Naive thymus-derived CD4-positive, alpha-beta T cell (primary cell): Measurements from ENCODE around the gene B4GALT4. TPM values are rescaled to one million over a fixed set of nuclear protein-coding genes. Genes with fewer than 3 reads are reported as not detected.

Experiments used
- ATAC-seq: fragments of 150-1000 bp; cut with Tn5 transposase; 2 replicates; pipeline ENCODE4 v1.10.0; 2021; ENCODE audit warnings: mild to moderate bottlenecking, moderate library complexity
- CTCF ChIA-PET: fragments of 350-600 bp; sonication (Branson Sonifier 250); formaldehyde crosslinking; loops from one replicate; lab custom pipeline; 2021; ENCODE audit warnings: antibody characterized with exemption; lab: Charles Lee
- POLR2A ChIA-PET: fragments of 350-600 bp; sonication (Branson Sonifier 250); formaldehyde crosslinking; loops from one replicate; lab custom pipeline; 2021; ENCODE audit warnings: antibody characterized with exemption, inconsistent platforms; lab: Charles Lee
- DNase-seq, 9 donors: peaks; one replicate each; pipeline versions ENCODE4 v3.0.0 to v3.0.0-alpha.2; 2020 to 2022; ENCODE audit warnings: mixed read lengths in 1 of 9
- H3K27ac ChIP-seq: one replicate; pipeline ENCODE4 v1.7.0; 2013; ENCODE audit warnings: mild to moderate bottlenecking, low read depth, low read length, moderate library complexity
- H3K27me3 ChIP-seq, 2 donors: one replicate each; pipeline ENCODE4 v1.7.0; 2013; ENCODE audit warnings: low read length in 2 of 2, mild to moderate bottlenecking in 2 of 2, moderate library complexity in 2 of 2; ENCODE audit not compliant: control insufficient read depth in 2 of 2, insufficient read depth in 2 of 2
- H3K36me3 ChIP-seq, 3 experiments: 1 replicate in 2 of 3; 2 replicates in 1 of 3; pipeline ENCODE4 v1.7.0; 2013; ENCODE audit warnings: low read length in 3 of 3, mild to moderate bottlenecking in 3 of 3, moderate library complexity in 1 of 3; ENCODE audit not compliant: insufficient read depth in 3 of 3, control insufficient read depth in 2 of 3
- H3K4me1 ChIP-seq, 2 donors: one replicate each; pipeline ENCODE4 v1.7.0; 2013; ENCODE audit warnings: low read length in 2 of 2, mild to moderate bottlenecking in 2 of 2, moderate library complexity in 1 of 2; ENCODE audit not compliant: control insufficient read depth in 2 of 2, insufficient read depth in 2 of 2
- H3K4me3 ChIP-seq: 2 replicates; pipeline ENCODE4 v1.7.0; 2013; ENCODE audit warnings: mild to moderate bottlenecking, low read length
- H3K9me3 ChIP-seq, 3 experiments: 1 replicate in 2 of 3; 2 replicates in 1 of 3; pipeline ENCODE4 v1.7.0; 2013; ENCODE audit warnings: low read length in 3 of 3; ENCODE audit not compliant: control insufficient read depth in 2 of 3
- H3K27ac Mint-ChIP-seq, 9 donors: one replicate each; pipeline ENCODE4 v1.8.0; 2020 to 2022; ENCODE audit warnings: mixed read lengths in 9 of 9, mild to moderate bottlenecking in 8 of 9, moderate library complexity in 5 of 9, inconsistent platforms in 2 of 9
- H3K27me3 Mint-ChIP-seq, 5 donors: one replicate each; pipeline ENCODE4 v1.8.0; 2021 to 2022; ENCODE audit warnings: mixed read lengths in 5 of 5, mild to moderate bottlenecking in 1 of 5
- H3K36me3 Mint-ChIP-seq, 5 donors: one replicate each; pipeline ENCODE4 v1.8.0; 2020 to 2022; ENCODE audit warnings: mixed read lengths in 5 of 5, mild to moderate bottlenecking in 3 of 5, inconsistent platforms in 1 of 5
- H3K4me1 Mint-ChIP-seq, 7 donors: one replicate each; pipeline ENCODE4 v1.8.0; 2020 to 2022; ENCODE audit warnings: mixed read lengths in 7 of 7, mild to moderate bottlenecking in 3 of 7, inconsistent platforms in 1 of 7
- H3K4me3 Mint-ChIP-seq, 10 donors: one replicate each; pipeline ENCODE4 v1.8.0; 2020 to 2022; ENCODE audit warnings: mild to moderate bottlenecking in 10 of 10, mixed read lengths in 10 of 10, moderate library complexity in 6 of 10, inconsistent platforms in 2 of 10
- H3K9me3 Mint-ChIP-seq, 11 donors: one replicate each; pipeline ENCODE4 v1.8.0; 2020 to 2022; ENCODE audit warnings: mixed read lengths in 11 of 11, mild to moderate bottlenecking in 4 of 11, inconsistent platforms in 1 of 11, moderate library complexity in 1 of 11
- intact Hi-C, 2 donors: fragments of 100-400 bp; cut with micrococcal nuclease; formaldehyde crosslinking; loops; one replicate each; pipeline ENCODE4 v1.15.1; 2023
- polyA plus RNA-seq, 2 donors: library from polyadenylated mRNA; unstranded; fragments of 300-500 nt; fragmentation: Illumina TruSeq; gene quantifications; one replicate each; pipeline ENCODE4 v1.2.3, GENCODE V29; 2021
- total RNA-seq, 6 experiments: library from RNA in 5 of 6; stranded (reverse) in 5 of 6; gene quantifications; 1 replicate in 5 of 6; 2 replicates in 1 of 6; pipeline ENCODE4 v1.2.3 and lab custom pipeline; 2021 to 2026

B4GALT4 gene
- total and polyA plus RNA-seq, 7 experiments from 2014 or later, result 17.9 to 39.8 (median 29.6) TPM

DNA sequence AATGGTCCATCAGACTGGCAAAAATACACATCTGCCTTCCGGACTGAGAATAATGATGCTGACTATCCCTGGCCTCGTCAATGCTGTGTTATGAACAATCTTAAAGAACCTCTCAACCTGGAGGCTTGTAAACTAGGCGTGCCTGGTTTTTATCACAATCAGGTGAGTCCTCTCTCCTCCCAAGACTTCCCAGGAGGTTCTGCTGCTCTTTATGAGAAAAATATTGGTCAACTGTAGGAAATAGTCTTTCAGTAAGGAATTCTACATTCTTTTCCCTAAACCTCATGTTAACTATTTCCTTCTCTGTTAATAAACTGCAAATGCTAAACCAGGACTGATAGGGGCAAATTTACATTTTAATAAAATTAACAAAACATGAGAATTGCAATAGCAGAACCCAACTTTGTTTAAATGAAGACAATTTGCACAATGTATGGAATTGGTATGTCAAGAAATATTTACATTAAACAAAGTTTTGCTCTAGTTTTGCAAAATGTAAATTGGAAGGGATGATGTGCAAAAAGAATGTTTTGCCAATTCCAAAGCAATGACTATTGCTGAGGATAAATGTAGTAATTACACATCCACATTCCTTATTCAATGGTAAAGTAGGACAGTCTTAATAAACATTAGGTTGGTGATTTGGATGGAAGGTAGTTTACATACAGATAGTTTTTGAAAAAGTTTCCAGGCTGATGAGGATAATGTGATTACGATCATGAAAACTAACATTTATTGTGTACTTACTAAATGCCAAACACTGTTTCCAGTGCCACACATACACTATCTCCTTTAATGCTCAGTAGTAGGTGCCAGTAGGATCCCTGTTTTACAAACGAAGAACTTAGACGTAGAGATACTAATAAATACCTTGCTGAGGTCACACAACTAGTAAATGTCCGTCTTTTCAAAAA is 46.2 kb downstream of the B4GALT4 start:
- ChIA-PET CTCF (no interaction called here), POLR2A (no interaction called here)
- no peak for DNase-seq
- Mint-ChIP-seq H3K27ac (no peak overlapping the region), H3K4me3 (no peak overlapping the region), H3K27me3 (no peaks in the 10 kb centered on the region), H3K4me1 (no peaks in the 10 kb centered on the region), H3K9me3 (no peaks in the 10 kb centered on the region), H3K36me3 (peaks cover 0 to 5% (median 0%) of the 10 kb centered on the region in 5 donors)
- Histone ChIP-seq H3K9me3 (no peaks in the 10 kb centered on the region), H3K4me1 (no peaks in the 10 kb centered on the region), H3K4me3 (no peak overlapping the region), H3K36me3 (no peaks in the 10 kb centered on the region), H3K27me3 (no peaks in the 10 kb centered on the region), H3K27ac (no peak overlapping the region)
- no peak for ATAC-seq
- intact Hi-C loops, result no loop called here

DNA sequence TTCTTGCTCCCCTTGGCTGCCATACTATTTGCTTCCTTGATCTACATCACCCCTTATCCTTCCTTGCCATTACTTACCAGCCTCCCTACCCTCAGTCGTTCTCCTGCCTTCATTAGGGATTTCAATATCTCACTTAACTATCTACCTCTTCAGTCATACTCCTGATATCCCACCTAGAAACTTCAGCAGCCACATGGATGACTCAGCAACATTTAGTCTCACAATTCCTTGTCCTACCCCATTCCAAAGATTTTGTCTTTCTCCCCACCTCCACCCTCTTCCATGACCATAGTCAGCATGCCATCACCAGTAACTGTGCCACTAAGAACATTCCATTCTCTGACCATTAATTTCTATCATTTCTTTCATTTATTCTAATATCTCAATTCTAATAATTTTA is 48.9 kb downstream of the B4GALT4 start:
- Mint-ChIP-seq H3K27me3 (no peaks in the 10 kb centered on the region), H3K4me1 (no peaks in the 10 kb centered on the region), H3K9me3 (no peaks in the 10 kb centered on the region), H3K36me3 (peaks cover 0 to 5% (median 0%) of the 10 kb centered on the region in 5 donors), H3K4me3 (no peak overlapping the region), H3K27ac (no peak overlapping the region)
- ATAC-seq (no peak), DNase-seq (no peak)
- ChIA-PET POLR2A (no interaction called here), CTCF (no interaction called here)
- Histone ChIP-seq H3K36me3 (no peaks in the 10 kb centered on the region), H3K27me3 (no peaks in the 10 kb centered on the region), H3K27ac (no peak overlapping the region), H3K4me3 (no peak overlapping the region), H3K4me1 (no peaks in the 10 kb centered on the region), H3K9me3 (no peaks in the 10 kb centered on the region)
- intact Hi-C loops, result no loop called here

DNA sequence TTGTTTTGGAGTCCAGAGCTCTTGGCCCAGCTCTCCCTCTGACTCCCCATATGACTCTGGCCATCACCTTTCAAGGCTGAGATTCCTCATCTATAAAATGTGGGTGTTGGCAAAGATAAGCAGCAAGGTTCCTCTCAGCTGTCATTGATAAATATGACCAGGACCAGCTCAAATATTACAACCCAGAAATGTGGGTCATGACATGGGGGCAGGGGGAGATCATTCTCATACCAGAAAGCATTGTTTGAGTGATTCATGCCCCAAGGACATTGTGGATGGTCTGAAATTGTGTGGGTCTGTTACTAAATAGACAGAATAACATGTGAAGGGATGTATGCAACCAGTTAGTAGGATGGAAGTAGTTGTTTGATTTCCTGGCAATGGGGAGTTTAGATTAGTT is 53.4 kb downstream of the B4GALT4 start:
- H3K4me1 Mint-ChIP-seq, result peaks cover 0 to 5% (median 0%) of the 10 kb centered on the region in 7 donors
- intact Hi-C loops, result no loop called here
- Histone ChIP-seq H3K9me3 (no peaks in the 10 kb centered on the region), H3K27me3 (no peaks in the 10 kb centered on the region), H3K27ac (no peak overlapping the region), H3K36me3 (no peaks in the 10 kb centered on the region), H3K4me3 (no peak overlapping the region), H3K4me1 (no peaks in the 10 kb centered on the region)
- CTCF ChIA-PET, result interaction anchor here (0.6 kb wide), 1 partner anchor 15 kb away, joined by 3 read pairs; no protein-coding TSS in a partner anchor
- no peak overlapping the region for H3K27ac Mint-ChIP-seq
- no peaks in the 10 kb centered on the region for H3K9me3 Mint-ChIP-seq
- H3K27me3 Mint-ChIP-seq, result no peaks in the 10 kb centered on the region
- H3K36me3 Mint-ChIP-seq, result no peaks in the 10 kb centered on the region
- H3K4me3 Mint-ChIP-seq, result no peak overlapping the region
- POLR2A ChIA-PET, result no interaction called here
- no peak for DNase-seq
- no peak for ATAC-seq

DNA sequence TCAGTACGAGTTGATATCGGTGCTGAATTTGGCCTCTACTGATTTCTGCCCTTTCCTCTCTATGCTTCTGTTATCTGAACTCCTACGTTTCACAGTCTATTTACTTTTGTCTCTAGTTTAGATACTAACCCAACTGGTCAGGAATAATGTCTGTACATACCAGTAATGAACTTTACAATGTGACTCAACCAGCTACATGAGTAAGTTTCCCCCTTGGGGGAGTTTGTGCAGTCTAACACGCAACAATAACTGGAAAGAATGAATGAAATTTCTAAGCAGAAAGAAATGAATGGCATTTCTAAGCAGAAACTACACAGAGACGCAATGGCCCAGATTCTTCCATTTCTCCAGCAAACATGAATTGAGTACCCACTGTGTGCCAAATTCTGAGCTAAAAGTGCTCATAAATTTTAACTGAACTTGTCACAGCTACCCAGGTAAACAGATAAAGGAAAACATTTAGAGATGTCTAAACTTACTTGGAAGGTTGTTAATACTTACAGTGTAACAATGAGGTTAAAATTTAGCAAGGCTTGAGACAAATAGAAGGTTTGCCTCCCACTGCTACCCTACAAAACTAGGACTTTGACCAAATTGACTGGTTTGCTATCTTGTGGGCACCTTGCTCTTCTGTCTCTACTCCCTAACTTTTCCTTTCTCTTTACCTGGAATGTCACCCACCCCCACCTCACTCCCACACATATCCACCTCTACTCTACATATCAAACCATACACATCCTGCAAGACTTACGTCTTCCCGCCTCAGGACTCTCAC is 55.7 kb downstream of the B4GALT4 start:
- no peak overlapping the region for H3K4me3 ChIP-seq
- no peaks in the 10 kb centered on the region for H3K9me3 ChIP-seq
- H3K36me3 ChIP-seq, result no peaks in the 10 kb centered on the region
- Mint-ChIP-seq H3K9me3 (no peaks in the 10 kb centered on the region), H3K27ac (no peak overlapping the region), H3K27me3 (no peaks in the 10 kb centered on the region), H3K36me3 (no peaks in the 10 kb centered on the region), H3K4me1 (peaks cover 0 to 7% (median 0%) of the 10 kb centered on the region in 7 donors), H3K4me3 (no peak overlapping the region)
- DNase-seq, result no peak
- ChIA-PET CTCF (no interaction called here), POLR2A (no interaction called here)
- intact Hi-C loops, result no loop called here
- no peaks in the 10 kb centered on the region for H3K27me3 ChIP-seq
- ATAC-seq, result no peak
- H3K4me1 ChIP-seq, result no peaks in the 10 kb centered on the region
- no peak overlapping the region for H3K27ac ChIP-seq

DNA sequence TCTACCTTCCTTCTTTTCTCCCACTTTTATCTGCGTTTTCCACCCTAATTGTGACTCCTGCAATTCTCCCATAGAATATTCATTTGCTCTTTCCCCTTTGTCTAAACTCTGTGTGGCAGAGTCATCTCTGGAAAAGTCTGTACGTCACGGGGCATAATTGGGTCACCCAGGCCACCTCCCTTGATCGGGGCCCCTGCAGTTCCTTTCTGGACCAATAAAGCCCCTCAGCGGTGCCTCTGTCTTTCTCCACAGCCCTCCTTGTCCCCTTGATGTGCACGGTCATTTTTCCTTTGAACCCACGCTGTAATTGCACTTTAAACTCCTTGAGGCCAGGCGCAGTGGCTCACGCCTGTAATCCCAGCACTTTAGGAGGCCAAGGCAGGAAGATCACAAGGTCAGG is 56.6 kb downstream of the B4GALT4 start:
- ATAC-seq (no peak), DNase-seq (no peak)
- no peaks in the 10 kb centered on the region for H3K4me1 ChIP-seq
- H3K27me3 ChIP-seq, result no peaks in the 10 kb centered on the region
- Mint-ChIP-seq H3K36me3 (no peaks in the 10 kb centered on the region), H3K9me3 (no peaks in the 10 kb centered on the region), H3K4me3 (no peak overlapping the region), H3K27me3 (peaks cover 0 to 2% (median 0%) of the 10 kb centered on the region in 5 donors), H3K27ac (peak overlapping the region in 1 of 9 donors; percentile 6), H3K4me1 (peaks cover 0 to 7% (median 0%) of the 10 kb centered on the region in 7 donors)
- H3K27ac ChIP-seq, result no peak overlapping the region
- ChIA-PET CTCF (no interaction called here), POLR2A (no interaction called here)
- H3K36me3 ChIP-seq, result no peaks in the 10 kb centered on the region
- intact Hi-C loops, result no loop called here
- no peaks in the 10 kb centered on the region for H3K9me3 ChIP-seq
- H3K4me3 ChIP-seq, result no peak overlapping the region

DNA sequence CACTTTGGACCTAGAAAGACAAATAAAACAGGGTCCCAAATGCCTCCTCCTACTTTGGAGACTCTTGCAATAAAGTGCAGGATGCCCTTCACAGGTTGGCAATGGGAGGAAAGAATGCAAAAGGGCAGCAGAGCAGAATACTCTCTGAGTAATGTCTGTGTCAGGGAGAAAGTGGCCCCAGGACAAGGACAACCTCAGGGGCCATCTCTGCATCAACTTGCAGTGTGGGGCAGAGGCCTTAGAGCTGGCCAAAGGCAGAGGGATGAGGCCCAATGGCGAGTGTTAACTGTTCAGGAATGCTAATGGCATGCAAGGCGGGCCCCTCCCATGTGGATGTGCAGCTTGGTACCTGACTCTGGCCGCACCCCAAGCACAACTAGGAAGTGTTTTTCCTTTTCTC is 58.9 kb downstream of the B4GALT4 start:
- H3K4me3 ChIP-seq, result no peak overlapping the region
- Mint-ChIP-seq H3K4me3 (no peak overlapping the region), H3K27ac (no peak overlapping the region), H3K36me3 (no peaks in the 10 kb centered on the region), H3K27me3 (peaks cover 0 to 15% (median 0%) of the 10 kb centered on the region in 5 donors), H3K9me3 (peaks cover 0 to 2% (median 0%) of the 10 kb centered on the region in 11 donors), H3K4me1 (peaks cover 0 to 7% (median 0%) of the 10 kb centered on the region in 7 donors)
- no peaks in the 10 kb centered on the region for H3K9me3 ChIP-seq
- ATAC-seq, result no peak
- ChIA-PET POLR2A (no interaction called here), CTCF (no interaction called here)
- H3K27ac ChIP-seq, result no peak overlapping the region
- H3K4me1 ChIP-seq, result no peaks in the 10 kb centered on the region
- H3K36me3 ChIP-seq, result no peaks in the 10 kb centered on the region
- no peaks in the 10 kb centered on the region for H3K27me3 ChIP-seq
- DNase-seq, result no peak
- intact Hi-C loops, result no loop called here
